Gastrocnemius medialis (tissue), 4 donors: ENCODE data around the gene UBA1.

ENCODE experiments used
- POLR2A ChIP-seq, 2 donors: fragments of 450-650 bp; IDR thresholded peaks; one replicate each; pipeline ENCODE4 v1.6.1; 2017; ENCODE audit warnings: antibody characterized with exemption in 2 of 2, mild to moderate bottlenecking in 2 of 2, moderate library complexity in 2 of 2
- TF ChIP-seq, protein P1 (sequence below), 5 experiments: fragments of 450-650 bp in 3 of 5; fragments of 200-600 bp in 2 of 5; sonication (generic) in 2 of 5; IDR thresholded peaks in 4 of 5; conservative IDR thresholded peaks in 1 of 5; 1 replicate in 4 of 5; 2 replicates in 1 of 5; pipeline ENCODE4 v1.5.1; 2016 to 2019; ENCODE audit warnings: antibody characterized with exemption in 5 of 5, mild to moderate bottlenecking in 3 of 5, moderate library complexity in 3 of 5

DNA sequence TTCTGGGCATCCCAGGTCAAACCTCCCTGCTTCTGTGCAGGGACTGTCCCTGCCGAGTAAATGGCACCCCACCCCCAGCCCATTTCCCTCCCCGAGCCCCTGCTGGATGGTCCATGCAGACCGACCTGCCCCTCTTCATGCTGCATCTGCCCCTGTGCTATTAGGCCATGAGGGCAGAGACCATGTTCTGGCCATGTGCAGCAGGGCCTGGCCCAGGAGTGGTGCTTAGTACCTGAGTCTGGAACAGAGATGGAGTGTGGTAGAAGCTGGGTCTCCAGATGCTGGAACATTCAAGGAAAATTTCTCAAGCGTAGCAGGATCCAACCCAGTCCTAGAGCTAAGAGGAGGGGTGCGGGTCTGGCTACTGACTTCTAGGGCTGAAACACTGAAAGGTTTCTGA lies 15.3 kb upstream of the UBA1 start:
- TF ChIP-seq, protein P1, sequence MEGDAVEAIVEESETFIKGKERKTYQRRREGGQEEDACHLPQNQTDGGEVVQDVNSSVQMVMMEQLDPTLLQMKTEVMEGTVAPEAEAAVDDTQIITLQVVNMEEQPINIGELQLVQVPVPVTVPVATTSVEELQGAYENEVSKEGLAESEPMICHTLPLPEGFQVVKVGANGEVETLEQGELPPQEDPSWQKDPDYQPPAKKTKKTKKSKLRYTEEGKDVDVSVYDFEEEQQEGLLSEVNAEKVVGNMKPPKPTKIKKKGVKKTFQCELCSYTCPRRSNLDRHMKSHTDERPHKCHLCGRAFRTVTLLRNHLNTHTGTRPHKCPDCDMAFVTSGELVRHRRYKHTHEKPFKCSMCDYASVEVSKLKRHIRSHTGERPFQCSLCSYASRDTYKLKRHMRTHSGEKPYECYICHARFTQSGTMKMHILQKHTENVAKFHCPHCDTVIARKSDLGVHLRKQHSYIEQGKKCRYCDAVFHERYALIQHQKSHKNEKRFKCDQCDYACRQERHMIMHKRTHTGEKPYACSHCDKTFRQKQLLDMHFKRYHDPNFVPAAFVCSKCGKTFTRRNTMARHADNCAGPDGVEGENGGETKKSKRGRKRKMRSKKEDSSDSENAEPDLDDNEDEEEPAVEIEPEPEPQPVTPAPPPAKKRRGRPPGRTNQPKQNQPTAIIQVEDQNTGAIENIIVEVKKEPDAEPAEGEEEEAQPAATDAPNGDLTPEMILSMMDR (IDR thresholded peaks at IDR 0.05 in 4 of 5, conservative IDR thresholded peaks at IDR 0.05 in 1 of 5): no peak
- TF ChIP-seq POLR2A (IDR thresholded peaks at IDR 0.05): no peak
